ENCODE data around the gene CCNB2.

- TF ChIP-seq POLR2A (IDR thresholded peaks at IDR 0.05; ENCODE audit: low read depth) = no peak
- TF ChIP-seq, protein P1, sequence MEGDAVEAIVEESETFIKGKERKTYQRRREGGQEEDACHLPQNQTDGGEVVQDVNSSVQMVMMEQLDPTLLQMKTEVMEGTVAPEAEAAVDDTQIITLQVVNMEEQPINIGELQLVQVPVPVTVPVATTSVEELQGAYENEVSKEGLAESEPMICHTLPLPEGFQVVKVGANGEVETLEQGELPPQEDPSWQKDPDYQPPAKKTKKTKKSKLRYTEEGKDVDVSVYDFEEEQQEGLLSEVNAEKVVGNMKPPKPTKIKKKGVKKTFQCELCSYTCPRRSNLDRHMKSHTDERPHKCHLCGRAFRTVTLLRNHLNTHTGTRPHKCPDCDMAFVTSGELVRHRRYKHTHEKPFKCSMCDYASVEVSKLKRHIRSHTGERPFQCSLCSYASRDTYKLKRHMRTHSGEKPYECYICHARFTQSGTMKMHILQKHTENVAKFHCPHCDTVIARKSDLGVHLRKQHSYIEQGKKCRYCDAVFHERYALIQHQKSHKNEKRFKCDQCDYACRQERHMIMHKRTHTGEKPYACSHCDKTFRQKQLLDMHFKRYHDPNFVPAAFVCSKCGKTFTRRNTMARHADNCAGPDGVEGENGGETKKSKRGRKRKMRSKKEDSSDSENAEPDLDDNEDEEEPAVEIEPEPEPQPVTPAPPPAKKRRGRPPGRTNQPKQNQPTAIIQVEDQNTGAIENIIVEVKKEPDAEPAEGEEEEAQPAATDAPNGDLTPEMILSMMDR (IDR thresholded peaks at IDR 0.05) = no peak
- TF ChIP-seq EP300 (IDR thresholded peaks at IDR 0.05) = no peak
- TF ChIP-seq POLR2AphosphoS5 (IDR thresholded peaks at IDR 0.05) = no peak
Measured at GRCh38 chr15:59155431-59155830, 50.5 kb downstream of the CCNB2 start.

Measured in esophagus muscularis mucosa (tissue), 4 donors.